ENCODE results near the gene ADAP1. TPM values are rescaled to one million over a fixed set of nuclear protein-coding genes. Genes with fewer than 3 reads are reported as not detected.
"Not testable (repeated sequence)": the region's sequence is repeated elsewhere in the genome, so short reads cannot be mapped to it uniquely, and the experiment has no call there.

The ADAP1 gene
- total RNA-seq, 1 donor from 2014 or later, result 5.1 TPM

DNA sequence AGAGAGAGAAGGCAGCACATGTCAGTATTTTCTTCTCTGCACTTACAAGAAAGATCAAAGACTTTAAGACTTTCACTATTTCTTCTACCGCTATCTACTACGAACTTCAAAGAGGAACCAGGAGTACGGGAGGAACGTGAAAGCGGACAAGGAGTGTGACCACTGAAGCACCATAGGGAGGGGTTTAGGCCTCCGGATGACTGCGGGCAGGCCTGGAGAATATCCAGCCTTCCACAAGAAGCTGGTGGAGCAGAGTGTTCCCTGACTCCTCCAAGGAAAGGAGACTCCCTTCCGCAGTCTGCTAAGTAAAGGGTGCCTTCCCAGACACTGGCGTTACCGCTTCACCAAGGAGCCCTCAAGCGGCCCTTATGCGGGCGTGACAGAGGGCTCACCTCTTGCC is 6.5 kb upstream of the ADAP1 start:
- not testable (repeated sequence) for DNase-seq (ENCODE audit: extremely low read depth, low read depth, low spot score)

DNA sequence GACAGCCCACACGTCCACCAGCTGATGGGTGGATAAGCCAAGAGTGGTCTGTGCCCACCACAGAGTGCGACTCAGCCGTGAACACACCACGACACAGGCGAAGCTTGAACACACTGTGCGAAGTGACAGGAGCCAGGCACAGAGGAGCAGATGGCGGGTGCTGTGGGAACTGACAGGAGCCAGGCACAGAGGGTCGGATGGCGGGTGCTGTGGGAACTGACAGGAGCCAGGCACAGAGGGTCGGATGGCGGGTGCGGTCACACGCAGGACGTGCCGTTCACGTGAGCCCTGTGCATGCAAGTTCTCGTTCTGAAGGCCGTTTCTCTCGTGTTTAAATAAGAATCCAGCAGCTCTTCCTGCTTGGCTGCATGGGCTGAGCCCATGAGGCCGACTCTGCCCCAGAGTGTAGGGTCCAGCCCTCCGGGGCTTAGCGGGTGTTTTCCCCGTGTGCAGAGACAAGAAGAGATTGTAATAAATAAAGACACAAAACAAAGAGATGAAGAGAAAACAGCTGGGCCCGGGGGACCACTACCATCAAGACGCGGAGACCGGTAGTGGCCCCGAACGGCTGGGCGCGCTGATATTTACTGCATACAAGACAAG is 5.9 kb upstream of the ADAP1 start:
- DNase-seq (ENCODE audit: extremely low read depth, low read depth, low spot score), result no peak

DNA sequence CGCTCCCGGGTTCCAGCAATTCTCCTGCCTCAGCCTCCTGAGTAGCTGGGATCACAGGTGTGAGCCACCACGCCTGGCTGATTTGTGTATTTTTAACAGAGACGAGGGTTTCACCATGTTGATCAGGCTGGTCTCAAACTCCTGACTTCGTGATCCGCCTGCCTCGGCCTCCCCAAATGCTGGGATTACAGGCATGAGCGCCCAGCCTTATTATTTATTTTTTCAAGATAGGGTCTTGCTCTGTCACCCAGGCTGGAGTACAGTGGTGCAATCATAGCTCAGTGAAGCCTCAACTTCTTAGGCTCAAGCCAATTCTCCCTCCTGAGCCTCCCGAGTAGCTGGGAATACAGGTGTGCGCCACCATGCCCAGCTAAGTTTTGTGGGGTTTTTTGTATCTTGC is 5.3 kb upstream of the ADAP1 start:
- DNase-seq (ENCODE audit: extremely low read depth, low read depth, low spot score), result not testable (repeated sequence)

DNA sequence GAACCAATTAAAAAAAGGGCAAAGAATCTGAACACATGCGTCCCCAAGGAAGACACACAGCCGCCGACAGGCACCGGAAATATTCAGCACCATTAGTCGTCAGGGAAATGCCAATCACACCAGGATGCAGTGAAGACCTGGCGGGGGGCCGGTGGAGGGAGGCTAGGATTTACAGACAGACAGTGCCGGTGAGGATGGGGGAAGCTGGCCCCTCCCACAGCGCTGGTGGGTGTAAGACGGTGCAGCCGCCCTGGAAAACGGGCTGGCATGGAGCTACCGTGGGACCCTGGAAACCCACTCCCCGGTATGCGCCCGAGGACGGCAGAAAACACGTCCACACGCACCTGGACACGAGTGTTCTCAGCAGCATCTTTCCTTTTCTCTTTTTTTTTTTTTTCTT is 4.8 kb upstream of the ADAP1 start:
- DNase-seq (ENCODE audit: extremely low read depth, low read depth, low spot score), result no peak

DNA sequence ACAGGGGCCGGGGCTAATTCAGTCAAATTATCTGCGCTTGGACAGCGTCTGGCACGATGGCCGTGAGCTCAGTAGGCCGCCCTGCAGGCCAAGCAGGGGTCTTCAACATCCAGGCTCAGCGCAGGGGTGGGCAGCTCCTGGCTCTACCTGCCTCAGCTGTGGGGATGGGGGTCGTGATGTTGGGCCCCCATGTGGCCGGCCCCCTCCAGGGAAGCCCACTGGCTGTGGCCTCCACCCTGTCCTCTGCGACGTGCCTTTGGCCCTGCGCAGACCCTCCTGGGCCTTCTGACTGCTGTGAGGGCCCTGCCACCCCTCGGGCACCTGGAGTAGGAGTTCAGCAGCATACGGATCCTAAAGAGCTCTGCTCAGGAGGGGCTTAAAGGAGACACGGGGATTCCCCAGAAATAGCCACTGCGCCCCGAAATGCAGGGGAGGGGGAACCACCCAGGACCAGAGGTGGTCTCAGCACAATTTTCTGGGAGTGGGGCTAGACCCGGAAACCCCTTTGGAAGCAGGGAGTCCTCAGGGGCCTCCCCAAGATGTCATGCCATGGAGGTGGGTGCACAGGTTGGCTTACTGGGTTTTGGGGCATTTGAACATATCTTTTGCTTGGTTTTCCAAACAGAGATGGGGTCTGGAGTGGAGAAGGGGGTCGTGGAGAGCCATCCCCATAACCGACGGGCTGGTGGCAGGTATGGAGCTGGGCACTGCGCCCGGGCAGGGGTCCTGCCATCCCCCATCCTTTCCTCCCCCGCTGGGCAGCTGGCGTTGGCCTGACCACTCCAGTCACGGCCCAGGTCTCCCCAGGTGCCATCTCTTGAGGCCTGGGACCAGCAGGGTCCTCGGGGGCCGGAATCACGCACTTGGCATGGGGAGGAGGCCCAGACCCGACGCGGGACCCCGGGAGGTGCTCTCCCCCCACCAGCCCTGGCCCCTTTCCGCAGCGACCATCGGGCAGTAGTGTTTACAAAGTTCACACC is 4.0 kb upstream of the ADAP1 start:
- DNase-seq (ENCODE audit: extremely low read depth, low read depth, low spot score), result no peak

DNA sequence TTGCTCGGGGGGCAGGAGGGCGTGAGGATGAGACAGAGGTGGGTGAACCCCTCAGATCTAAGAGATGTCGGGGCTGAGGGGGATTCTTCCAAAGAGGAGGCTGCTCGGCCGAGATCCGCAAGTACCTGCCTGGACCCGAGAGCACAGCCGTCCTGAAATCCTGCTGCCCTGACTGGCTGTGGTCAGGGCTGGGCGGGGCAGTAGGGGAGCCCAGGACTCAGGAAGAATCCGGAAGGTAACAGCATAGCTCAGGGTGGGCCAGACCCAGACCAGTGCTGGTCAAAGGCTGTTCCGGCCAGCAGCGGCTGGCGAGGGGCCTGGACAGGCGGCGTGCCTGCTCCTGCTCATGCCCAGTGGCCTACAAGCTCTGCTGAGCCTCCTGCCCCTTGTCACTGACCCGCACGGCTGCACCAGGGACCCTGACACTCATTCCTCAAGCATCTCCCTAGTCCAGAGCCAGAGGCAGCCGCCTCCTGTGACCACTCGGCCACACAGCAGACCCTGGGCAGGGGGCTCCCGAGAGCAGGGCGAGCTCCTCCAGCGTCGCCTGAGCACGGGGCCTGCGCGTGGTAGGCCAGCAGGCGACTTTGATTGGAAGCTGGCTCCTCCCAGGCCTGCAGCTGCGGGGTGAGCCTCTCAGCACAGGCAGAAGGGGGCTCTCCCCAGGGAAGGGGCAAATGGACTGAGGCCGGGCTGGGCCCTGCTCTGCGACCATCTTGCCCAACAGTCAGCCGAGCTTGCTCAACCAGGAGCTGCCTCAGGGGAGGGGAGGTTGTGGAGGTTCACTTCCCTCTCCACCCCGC is 3.1 kb upstream of the ADAP1 start:
- DNase-seq (ENCODE audit: extremely low read depth, low read depth, low spot score), result no peak

DNA sequence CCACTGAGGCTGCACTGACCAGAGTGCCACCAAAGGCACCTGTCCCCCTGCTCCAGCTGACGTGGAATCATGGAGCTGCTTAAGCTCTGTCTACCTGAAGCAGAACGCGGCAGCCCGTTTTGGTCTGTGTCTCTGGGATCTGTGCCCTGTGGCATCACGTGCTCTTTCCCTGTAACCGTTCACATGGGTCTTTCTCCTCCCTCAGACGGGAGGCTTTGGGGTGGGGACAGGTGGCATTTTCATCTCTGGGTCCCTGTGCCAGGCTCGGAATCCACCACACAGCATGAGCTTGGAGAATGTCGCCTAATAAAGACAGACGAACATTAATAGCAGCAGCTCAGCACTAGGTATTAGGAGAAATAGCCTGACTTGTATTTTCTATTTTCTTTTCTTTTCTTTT is 1.6 kb upstream of the ADAP1 start:
- DNase-seq (ENCODE audit: extremely low read depth, low read depth, low spot score), result no peak

DNA sequence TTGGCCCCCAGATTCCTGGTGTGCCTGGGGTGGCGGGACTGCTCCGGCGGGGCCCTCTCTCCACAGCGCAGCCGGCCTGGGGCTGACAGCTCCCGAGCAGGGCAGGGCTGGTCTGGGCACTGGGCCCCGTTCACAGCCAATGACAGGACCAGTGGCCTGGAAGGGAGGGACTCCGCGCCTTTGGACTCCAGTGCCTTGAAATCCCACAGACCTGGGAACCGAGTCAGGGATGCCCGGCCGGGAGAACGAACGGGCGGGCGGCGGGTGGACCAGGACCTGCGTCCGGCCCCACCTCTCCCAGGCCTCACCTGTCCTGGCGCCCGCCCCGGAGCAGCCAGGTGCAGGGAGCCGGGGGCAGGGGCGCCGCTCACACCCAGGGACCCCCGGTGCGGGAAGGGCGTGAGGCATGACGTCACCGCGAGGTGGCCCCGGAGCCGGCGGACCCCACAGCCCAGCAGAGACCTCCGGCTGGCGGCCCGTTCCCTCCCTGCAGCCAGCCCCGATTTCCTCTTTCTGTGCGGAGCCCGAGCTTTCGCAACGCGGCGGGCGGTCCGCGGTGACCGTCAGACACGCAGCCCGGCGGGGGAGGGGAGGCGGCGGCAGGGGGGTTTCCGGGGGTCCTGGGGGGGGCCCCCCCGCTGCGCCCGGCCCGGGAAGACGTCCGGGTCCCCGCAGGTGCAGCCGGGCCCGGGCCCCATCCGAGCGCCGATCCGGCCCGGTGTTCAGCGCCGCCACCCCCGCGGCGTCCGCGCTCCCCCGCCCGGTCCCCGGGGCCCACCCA is 743 bp downstream of the ADAP1 start:
- DNase-seq (ENCODE audit: extremely low read depth, low read depth, low spot score), result no peak

DNA sequence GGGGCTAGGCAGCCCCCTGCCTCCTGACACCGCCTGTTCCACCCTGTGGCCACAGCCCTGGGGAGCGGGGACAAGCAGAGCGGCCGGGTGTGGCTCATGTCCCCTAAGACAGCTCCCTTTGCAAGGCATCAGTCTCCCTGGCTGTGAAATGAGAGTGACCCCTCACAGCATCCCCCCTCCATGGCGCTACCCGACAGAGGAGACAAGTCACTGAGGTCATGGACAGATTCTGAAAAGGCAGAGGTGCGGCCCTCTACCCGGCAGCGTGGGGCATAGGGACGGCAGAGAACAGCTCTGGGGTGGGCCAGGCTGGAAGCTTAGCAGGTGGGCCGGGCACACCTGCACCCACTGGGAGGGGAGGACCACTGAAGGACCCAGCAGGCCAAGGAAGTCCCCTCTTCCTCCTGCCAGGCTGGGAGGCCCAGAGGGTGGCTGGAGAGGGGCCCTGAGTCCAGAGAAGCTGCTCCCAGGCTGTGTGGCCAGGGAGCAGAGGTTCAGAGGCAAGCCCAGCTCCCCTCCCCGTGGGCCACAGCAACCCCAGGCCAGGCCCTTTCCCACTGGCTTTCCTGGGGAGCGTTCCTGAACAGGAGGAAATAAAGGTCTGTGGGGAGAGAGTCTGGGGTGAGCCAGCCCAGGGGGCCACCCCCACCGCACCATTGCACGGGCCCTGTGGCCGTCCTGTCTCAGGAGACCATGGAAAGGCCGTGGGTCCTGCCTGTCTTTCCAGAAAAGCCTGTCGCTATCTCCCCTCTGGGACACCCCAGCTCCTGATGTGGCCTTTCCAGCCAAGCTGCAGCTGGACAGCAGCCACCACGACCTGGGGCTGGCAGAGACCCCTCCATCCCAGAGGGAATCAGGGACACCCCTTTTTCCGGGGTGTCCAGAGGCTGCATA is 1.7 kb downstream of the ADAP1 start:
- no peak for DNase-seq (ENCODE audit: extremely low read depth, low read depth, low spot score)

DNA sequence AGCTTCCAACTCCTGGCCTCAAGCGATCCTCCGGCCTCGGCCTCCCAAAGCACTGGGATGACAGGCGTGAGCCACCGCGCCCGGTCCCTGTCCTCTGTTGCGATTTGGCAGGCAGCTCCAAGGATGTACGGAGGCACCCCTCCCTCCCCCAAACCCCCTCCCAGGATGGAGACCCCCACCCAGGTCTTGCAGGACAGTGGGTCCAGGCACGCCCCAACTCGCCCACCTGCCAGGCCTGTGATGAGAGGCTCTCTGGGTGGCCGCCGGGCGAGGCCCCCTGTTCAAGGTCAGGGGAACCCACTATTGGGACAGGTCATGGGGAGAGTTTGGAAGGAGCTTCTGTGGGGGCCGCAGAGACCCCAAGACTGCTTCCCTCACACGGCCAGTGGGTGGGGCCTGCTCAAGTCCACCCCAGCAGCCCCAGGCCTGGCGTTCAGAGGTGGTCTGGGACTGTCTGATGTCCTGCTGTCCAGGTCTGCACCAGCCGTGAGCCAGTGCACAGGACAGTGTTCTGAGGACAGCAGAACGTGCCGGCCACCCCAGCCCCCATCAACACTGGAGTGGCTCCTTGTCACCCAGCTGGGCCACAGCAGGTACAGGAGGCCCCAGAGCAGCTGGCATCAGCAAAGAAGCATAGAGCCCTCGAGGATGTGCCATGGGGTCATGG is 2.5 kb downstream of the ADAP1 start:
- no peak for DNase-seq (ENCODE audit: extremely low read depth, low read depth, low spot score)

DNA sequence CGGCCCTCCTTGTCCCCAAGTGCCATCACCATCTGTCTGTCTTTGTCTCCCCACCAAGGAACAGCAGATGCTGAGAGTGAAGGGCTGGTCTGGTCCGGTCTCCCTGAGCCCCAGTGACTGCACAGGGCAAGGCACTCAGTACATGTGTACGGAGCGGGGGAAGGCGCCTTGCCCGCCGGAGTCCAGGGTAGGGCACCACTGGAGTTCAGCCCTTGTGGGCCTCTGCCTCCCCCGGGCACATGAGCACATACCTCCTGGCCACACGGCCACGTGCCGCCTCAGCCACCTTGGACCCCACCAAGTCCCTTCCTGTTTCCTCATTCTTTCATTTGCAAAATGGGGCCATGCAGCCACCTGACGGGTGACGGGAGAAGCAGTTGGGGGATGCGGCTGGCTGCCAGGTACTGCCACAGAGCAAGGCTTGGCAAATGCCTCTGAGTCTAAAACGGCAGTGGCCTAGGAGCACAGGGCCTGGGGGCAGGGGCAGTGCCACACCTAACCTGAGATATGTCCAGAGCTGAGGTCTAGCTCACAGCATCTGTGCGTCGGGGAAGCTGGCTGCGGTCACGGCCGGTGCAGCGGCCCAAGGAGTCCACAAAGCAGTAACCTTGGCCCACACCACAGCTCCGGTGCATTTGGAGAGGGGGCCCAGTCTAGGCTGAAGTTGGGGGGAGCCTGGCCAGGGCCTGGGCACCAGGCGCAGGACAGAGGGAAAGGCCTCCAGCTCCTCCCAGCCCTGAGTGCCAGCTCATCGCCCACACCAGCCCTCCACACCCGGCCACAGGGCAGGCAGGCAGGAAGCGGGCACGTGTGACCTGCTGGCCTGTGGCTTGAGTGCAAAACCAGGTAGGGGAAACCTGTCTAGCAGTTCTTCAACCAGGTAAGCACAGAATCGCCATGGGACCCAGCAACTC is 5.2 kb downstream of the ADAP1 start:
- DNase-seq (ENCODE audit: extremely low read depth, low read depth, low spot score), result no peak

DNA sequence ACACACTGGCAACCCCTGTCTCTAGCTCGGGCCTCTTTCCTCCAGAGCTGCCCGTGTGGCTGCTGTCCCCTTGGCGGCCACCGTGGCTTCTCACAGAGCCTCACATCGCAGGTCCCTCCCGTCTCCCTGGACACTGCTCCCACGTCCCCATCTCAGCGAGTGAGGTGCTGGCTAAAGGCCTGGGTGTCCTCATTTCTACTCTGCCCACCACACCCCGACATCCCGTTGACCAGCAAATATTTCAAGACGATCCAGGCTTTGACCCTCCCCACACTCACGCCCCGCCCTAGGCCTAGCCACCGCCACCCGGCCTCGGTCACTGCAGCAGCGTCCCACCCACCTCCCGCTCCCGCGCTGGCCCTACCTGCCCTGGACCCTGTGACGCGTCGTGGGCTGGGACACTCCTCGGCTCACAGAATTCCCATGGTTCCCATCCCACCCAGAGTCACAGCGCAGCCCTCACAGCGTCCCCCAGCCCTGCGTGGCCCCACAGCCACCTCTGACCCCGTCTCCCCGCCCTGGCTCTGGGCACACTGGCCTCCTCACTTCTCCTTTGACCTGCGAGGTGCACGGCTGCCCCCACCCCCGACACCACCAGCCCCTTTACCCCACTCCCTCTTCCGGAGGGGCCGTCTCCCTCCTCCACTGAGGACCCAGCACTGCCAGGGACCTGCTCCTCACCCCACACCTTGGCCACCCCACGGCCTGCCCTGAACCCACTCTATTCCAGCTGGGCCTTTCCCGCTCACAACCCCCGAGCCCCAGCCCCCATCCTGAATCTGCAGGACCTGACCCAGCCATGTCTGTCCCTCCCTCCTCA is 6.9 kb downstream of the ADAP1 start:
- DNase-seq (ENCODE audit: extremely low read depth, low read depth, low spot score), result no peak

DNA sequence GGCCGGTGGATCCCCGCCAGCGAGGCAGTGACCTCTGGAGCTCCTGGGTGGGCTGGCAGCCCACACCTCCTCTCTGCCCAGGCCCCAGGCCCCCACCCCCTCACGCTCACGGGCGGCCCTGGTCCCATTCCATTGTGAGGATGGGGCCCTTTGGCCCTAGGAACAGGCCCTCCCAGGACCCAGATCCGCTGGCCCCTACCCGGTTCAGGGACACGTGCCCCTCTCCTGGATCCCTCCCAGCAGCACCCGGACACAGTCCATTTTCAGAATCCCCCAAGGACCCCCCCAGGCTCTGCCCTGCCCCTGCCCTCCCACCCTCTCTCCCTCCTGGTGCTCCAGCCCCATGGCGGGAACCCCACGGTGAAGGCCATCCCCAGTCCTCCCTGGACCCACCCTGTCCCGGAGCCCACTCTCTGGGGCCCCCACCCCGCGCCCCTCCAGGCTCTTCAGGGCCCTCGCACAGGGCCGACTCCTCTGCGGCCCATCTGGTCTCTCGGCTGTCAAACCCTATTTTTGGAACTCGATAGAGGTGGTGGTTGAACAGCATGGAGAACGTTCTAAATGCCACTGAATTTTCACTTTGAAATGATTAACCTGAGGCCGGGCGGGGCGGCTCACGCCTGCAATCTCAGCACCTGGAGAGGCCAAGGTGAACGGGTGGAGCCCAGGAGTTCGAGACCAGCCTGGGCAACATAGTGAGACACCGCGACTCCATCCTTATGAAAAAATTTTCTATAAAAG is 8.1 kb downstream of the ADAP1 start:
- no peak for DNase-seq (ENCODE audit: extremely low read depth, low read depth, low spot score)

DNA sequence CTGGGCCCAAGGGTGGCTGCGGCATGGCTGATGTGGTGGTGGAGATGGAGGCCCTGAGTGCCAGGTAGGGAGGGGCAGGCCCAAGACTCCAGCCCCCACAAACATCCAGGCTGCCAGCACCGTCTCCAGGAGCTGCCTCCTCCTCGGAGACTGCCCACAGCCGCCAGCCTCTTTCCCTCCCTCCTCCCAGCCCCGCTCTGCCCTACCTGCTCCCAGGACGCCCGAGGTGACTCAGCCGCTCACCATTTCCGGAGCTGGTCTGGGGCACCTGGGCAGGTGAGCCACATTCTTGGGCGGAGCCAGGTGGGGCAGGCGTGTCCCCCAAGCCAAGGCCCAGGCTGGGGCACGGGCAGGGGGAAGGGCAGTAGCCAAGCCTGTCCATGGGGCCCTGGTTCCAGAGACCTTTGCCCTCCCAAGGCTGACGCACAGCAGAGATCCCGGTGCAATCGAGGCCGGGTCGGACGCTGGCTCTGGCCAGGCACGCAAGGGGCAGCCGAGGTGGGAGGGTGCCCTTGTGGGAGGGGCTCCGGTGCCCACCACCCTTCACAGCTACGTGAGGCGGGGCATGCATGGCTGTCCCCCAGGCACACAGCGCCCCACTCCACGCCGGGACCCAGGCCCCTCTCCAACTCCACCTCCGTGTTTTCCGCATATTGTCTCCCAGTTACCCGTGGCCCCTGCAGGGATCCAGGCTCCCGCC is 8.8 kb downstream of the ADAP1 start:
- DNase-seq (ENCODE audit: extremely low read depth, low read depth, low spot score), result no peak

DNA sequence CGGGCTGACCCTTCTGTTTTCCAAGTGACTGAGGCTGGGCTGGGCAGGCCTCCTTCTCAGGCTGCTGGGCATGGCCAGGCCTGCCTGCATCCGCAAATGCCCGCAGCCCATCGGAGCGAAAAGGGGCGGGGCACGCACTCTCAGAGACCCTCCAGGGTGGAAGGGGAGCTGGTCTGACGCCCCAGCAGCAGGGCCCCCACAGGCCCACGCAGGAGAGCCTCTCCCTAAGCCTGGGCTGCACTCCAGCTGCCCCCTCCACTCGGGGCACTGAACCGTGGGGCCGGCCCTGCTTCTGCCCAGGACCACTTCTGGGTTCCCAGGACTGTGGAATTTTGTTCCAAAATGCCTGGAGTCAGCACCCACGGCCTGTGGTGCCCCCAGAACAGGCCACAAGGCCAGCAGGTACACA is 9.3 kb downstream of the ADAP1 start:
- no peak for DNase-seq (ENCODE audit: extremely low read depth, low read depth, low spot score)

DNA sequence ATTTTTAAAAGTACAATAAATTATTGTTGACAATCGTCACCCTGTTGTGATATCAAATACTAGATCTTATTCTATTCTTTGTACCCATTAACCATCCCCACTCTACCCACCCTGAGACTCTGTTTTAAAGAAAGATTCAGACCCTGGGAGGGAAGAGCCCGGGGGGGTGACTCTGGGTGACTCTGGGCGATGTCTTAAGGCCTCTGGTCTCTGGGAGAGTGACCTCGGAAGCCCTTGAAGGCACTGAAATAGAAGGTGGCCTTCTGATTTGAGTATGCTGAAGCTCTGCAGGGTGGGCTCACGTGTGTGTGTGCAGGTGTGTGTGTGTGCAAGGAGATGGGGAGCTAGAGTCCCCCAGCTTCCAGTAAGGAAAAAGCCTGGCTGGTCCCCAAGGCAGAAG is 9.7 kb downstream of the ADAP1 start:
- DNase-seq (ENCODE audit: extremely low read depth, low read depth, low spot score), result no peak

Measured in glomerular endothelial cell (primary cell).